Activated B cell treated with CpG ODN at 0.5 μM for 24 hours (primary cell): ENCODE measurements around the gene AKIP1. TPM values are rescaled to one million over a fixed set of nuclear protein-coding genes. Genes with fewer than 3 reads are reported as not detected.
"Not testable (repeated sequence)": the region's sequence is repeated elsewhere in the genome, so short reads cannot be mapped to it uniquely, and the experiment has no call there.

ENCODE experiments used
- ATAC-seq: fragments of 200-7000 bp; cut with Tn5 transposase; one replicate; pipeline ENCODE4 v1.10.0; 2021; ENCODE audit warnings: low read depth, mild to moderate bottlenecking, moderate library complexity
- CTCF ChIA-PET: fragments of 350-600 bp; sonication (Branson Sonifier 250); formaldehyde crosslinking; loops from one replicate; lab custom pipeline; 2021; ENCODE audit warnings: antibody characterized with exemption; lab: Charles Lee
- POLR2A ChIA-PET: fragments of 350-600 bp; sonication (Branson Sonifier 250); formaldehyde crosslinking; loops from one replicate; lab custom pipeline; 2021; ENCODE audit warnings: antibody characterized with exemption; lab: Charles Lee
- DNase-seq: peaks from one replicate; pipeline ENCODE4 v3.0.0; 2022
- H3K27ac Mint-ChIP-seq: one replicate; pipeline ENCODE4 v1.8.0; 2020; ENCODE audit warnings: mixed read lengths
- H3K27me3 Mint-ChIP-seq: one replicate; pipeline ENCODE4 v1.8.0; 2021; ENCODE audit warnings: mixed read lengths
- H3K36me3 Mint-ChIP-seq: one replicate; pipeline ENCODE4 v1.8.0; 2021; ENCODE audit warnings: low read depth, mixed read lengths
- H3K4me1 Mint-ChIP-seq: one replicate; pipeline ENCODE4 v1.8.0; 2021; ENCODE audit warnings: mixed read lengths
- H3K4me3 Mint-ChIP-seq: one replicate; pipeline ENCODE4 v1.8.0; 2020; ENCODE audit warnings: mild to moderate bottlenecking, mixed read lengths
- H3K9me3 Mint-ChIP-seq: one replicate; pipeline ENCODE4 v1.8.0; 2020; ENCODE audit warnings: mixed read lengths
- CTCF ChIP-seq: fragments of 200-600 bp; IDR thresholded peaks from one replicate; pipeline ENCODE4 v1.8.0; 2022; ENCODE audit warnings: antibody characterized with exemption, mild to moderate bottlenecking
- intact Hi-C: fragments of 100-400 bp; cut with micrococcal nuclease; formaldehyde crosslinking; loops from one replicate; pipeline ENCODE4 v1.15.1; 2024
- total RNA-seq: library from RNA; stranded (reverse); gene quantifications from 2 replicates; pipeline ENCODE4 v1.2.3, GENCODE V29; 2022

Gene AKIP1
- total RNA-seq, 1 donor from 2014 or later: 7.1 TPM

- no peak for TF ChIP-seq CTCF
- DNase-seq: no peak
- intact Hi-C loops: loop anchor here (5.0 kb wide), 1 partner anchor 42 kb away; no protein-coding TSS in a partner anchor
- peak overlapping the region; percentile 41 for H3K4me3 Mint-ChIP-seq
- H3K36me3 Mint-ChIP-seq: no peaks in the 10 kb centered on the region
- no peak for ATAC-seq
- no peak overlapping the region for H3K27ac Mint-ChIP-seq
- peaks cover 25% of the 10 kb centered on the region for H3K4me1 Mint-ChIP-seq
- no peaks in the 10 kb centered on the region for H3K9me3 Mint-ChIP-seq
- ChIA-PET CTCF (no interaction called here), POLR2A (interaction anchor here (1.5 kb wide), 1 partner anchor 192 kb away, joined by 4 read pairs; the partner anchor contains the start of genes RPL27A and TRIM66)
- H3K27me3 Mint-ChIP-seq: peaks cover 20% of the 10 kb centered on the region
Observed at GRCh38 chr11:8873741-8874405, 37.1 kb upstream of the AKIP1 start.

GRCh38 chr11:8878771-8879170 is 32.2 kb upstream of the AKIP1 start:
- ATAC-seq (no peak), DNase-seq (no peak)
- intact Hi-C loops: no loop called here
- TF ChIP-seq CTCF: no peak
- no peak overlapping the region for H3K4me3 Mint-ChIP-seq
- no peaks in the 10 kb centered on the region for H3K9me3 Mint-ChIP-seq
- ChIA-PET CTCF (no interaction called here), POLR2A (no interaction called here)
- H3K36me3 Mint-ChIP-seq: no peaks in the 10 kb centered on the region
- peaks cover 13% of the 10 kb centered on the region for H3K27me3 Mint-ChIP-seq
- no peak overlapping the region for H3K27ac Mint-ChIP-seq
- peaks cover 13% of the 10 kb centered on the region for H3K4me1 Mint-ChIP-seq

- H3K4me3 Mint-ChIP-seq, H3K9me3 Mint-ChIP-seq, POLR2A ChIA-PET, CTCF ChIA-PET, H3K27ac Mint-ChIP-seq, H3K36me3 Mint-ChIP-seq, DNase-seq, H3K4me1 Mint-ChIP-seq, ATAC-seq, intact Hi-C loops: not testable (repeated sequence)
- peaks cover 13% of the 10 kb centered on the region for H3K27me3 Mint-ChIP-seq
Observed at GRCh38 chr11:8881585-8881984, 29.4 kb upstream of the AKIP1 start.

- H3K27ac Mint-ChIP-seq: no peak overlapping the region
- TF ChIP-seq CTCF: no peak
- POLR2A ChIA-PET: no interaction called here
- no peaks in the 10 kb centered on the region for H3K36me3 Mint-ChIP-seq
- H3K27me3 Mint-ChIP-seq: peaks cover 32% of the 10 kb centered on the region
- no peaks in the 10 kb centered on the region for H3K4me1 Mint-ChIP-seq
- ATAC-seq (no peak), DNase-seq (no peak)
- CTCF ChIA-PET: no interaction called here
- H3K9me3 Mint-ChIP-seq: peaks cover 3% of the 10 kb centered on the region
- intact Hi-C loops: no loop called here
- no peak overlapping the region for H3K4me3 Mint-ChIP-seq
Observed at GRCh38 chr11:8886322-8886721, 24.7 kb upstream of the AKIP1 start.

GRCh38 chr11:8891185-8891584 is 19.8 kb upstream of the AKIP1 start:
- POLR2A ChIA-PET, CTCF ChIA-PET, H3K9me3 Mint-ChIP-seq, H3K4me3 Mint-ChIP-seq, intact Hi-C loops, H3K27ac Mint-ChIP-seq, H3K36me3 Mint-ChIP-seq, DNase-seq, ATAC-seq, H3K4me1 Mint-ChIP-seq: not testable (repeated sequence)
- H3K27me3 Mint-ChIP-seq: peaks cover 30% of the 10 kb centered on the region

GRCh38 chr11:8899119-8899753 is 11.8 kb upstream of the AKIP1 start:
- peaks cover 20% of the 10 kb centered on the region for H3K9me3 Mint-ChIP-seq
- TF ChIP-seq CTCF: no peak
- POLR2A ChIA-PET: no interaction called here
- CTCF ChIA-PET: no interaction called here
- no peak for ATAC-seq
- peaks cover 12% of the 10 kb centered on the region for H3K27me3 Mint-ChIP-seq
- H3K27ac Mint-ChIP-seq: no peak overlapping the region
- no peaks in the 10 kb centered on the region for H3K4me1 Mint-ChIP-seq
- intact Hi-C loops: no loop called here
- H3K36me3 Mint-ChIP-seq: peaks cover 7% of the 10 kb centered on the region
- DNase-seq: no peak
- no peak overlapping the region for H3K4me3 Mint-ChIP-seq
